Mammary epithelial cell (primary cell): ENCODE data around the gene MCUB.
"Not testable (repeated sequence)": the region's sequence is repeated elsewhere in the genome, so short reads cannot be mapped to it uniquely, and the experiment has no call there.

Experiments
- CTCF ChIP-seq, 2 donors: IDR thresholded peaks in 1 of 2; conservative IDR thresholded peaks in 1 of 2; 2 replicates each; pipeline ENCODE4 v1.5.1; 2011 to 2012; ENCODE audit warnings: inconsistent platforms in 2 of 2, low read length in 2 of 2, mild to moderate bottlenecking in 2 of 2, control low read depth in 1 of 2, low read depth in 1 of 2; ENCODE audit not compliant: insufficient read depth in 1 of 2; ENCODE audit errors: extremely low read depth in 1 of 2
- EZH2 ChIP-seq: IDR thresholded peaks from 2 replicates; pipeline ENCODE4 v1.6.1; 2012; ENCODE audit warnings: low read length, inconsistent platforms, borderline replicate concordance

DNA sequence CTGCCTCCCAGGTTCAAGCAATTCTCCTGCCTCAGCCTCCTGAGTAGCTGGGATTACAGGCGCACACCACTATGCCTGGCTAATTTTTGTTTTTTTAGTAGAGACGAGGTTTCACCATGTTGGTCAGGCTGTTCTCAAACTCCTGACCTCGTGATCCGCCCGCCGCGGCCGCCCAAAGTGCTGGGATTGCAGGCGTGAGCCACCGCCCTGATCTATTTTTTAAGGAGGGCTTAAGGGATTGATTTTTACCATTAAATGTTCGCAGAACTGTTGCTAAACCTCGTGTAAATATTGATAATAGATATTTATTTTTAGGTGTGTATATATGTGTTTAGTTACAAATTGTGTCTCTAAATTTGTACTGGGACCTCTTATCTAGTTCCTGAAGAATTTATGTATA is 46.7 kb upstream of the MCUB start:
- TF ChIP-seq CTCF (conservative IDR thresholded peaks at IDR 0.05 in 1 of 2, IDR thresholded peaks at IDR 0.05 in 1 of 2; ENCODE audit: extremely low read depth in 1 of 2, insufficient read depth in 1 of 2, low read depth in 1 of 2, low read length in 2 of 2); EZH2: not testable (repeated sequence)
